ENCODE data around the gene DUSP1. TPM values are rescaled to one million over a fixed set of nuclear protein-coding genes. Genes with fewer than 3 reads are reported as not detected.
A peak's percentile ranks its signal among the peaks of the same experiment; 100 is the strongest.

DUSP1 gene
- total RNA-seq, 6 donors from 2014 or later = 568 to 1,492 (median 904) TPM

DNA sequence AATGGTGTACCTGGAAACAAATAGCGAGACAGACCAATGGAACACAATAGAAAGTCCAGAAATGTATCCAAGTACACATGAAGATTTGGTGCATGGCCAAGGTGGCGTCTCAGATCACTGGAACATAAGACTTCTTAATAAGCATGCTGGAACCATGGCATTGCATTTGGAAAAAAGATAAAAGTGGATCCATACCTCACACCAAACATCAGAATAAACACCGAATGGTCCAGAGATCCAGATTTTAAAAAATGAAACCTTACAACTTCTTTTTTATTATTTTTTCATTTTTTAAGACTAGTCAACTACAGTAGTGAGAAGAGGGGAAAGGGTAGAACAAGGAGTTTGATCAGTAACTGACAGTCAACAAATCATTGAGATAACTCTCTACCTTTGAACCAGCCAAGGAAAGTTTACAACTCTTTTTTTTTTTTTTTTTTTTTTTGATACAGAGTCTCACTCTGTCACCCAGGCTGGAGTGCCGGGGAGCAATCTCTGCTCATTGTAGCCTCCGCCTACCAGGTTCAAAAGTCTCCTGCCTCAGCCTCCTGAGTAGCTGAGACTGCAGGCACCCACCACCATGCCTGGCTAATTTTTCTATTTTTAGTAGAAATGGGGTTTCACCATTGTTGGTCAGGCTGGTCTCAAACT, 8.8 kb upstream of the DUSP1 start:
- peak overlapping the region in 1 of 4 donors; percentile 99 for H3K27ac ChIP-seq

DNA sequence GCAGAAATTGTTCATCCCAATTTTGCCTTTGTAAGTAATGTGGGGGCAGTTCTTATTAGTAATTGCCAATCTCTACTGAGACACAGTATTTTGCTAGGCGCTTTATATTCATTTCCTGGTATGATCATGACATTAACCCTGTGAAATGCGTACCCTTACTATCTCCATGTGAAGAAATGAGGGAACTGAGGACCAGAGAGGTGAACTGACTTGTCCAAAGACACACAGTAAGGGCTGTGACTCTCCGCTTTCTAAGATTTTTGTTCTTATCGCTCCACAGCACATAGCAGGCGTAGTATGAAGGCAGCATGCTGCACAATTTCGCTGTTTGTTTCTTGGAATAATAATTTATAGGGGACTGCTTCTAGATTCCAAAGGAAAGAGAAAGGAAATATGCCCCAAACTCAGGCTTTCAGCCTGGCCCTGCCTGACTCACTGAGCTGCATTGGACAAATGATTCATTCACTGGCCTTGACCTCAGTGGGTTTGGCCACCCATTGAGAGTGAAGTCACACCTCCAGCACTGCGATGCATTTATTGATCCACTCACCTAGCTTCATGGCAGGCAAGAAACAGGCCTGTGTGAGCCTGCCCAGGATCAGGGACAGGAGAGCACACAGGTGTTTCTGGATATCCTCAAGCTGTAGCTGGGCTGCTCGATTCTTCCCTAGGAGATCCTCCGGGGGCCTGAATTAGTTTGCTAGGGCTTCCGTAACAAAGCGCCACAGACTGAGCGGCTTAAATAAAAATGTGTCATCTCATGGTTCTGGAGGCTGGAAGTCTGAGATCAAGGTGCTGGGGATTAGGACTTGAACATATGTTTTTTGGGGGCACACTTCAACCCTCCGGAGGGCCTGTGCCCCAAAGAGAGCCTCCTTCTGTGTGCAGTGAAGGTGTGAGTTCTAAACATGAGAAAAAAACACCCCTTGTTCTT, 7.2 kb upstream of the DUSP1 start:
- Histone ChIP-seq H3K4me3 (no peak overlapping the region), H3K27ac (peak overlapping the region; percentile 99 to 100 (median 99)), H3K36me3 (no peaks in the 10 kb centered on the region), H3K27me3 (no peaks in the 10 kb centered on the region), H3K9me3 (no peaks in the 10 kb centered on the region), H3K4me1 (peaks cover 52 to 54% (median 53%) of the 10 kb centered on the region in 4 donors)
- ATAC-seq (ENCODE audit: low FRiP score in 2 of 2) (peak in 1 of 2 donors; percentile 76), DNase-seq (peak in 1 of 2 donors; percentile 56)
- WGBS, 2 donors = 84 to 87% methylated on average over 12 to 13 of the region's 13 CpGs
- TF ChIP-seq POLR2A (IDR thresholded peaks at IDR 0.05) (no peak), POLR2AphosphoS5 (IDR thresholded peaks at IDR 0.05) (peak; percentile 20 to 48)
- TF ChIP-seq, protein P1, sequence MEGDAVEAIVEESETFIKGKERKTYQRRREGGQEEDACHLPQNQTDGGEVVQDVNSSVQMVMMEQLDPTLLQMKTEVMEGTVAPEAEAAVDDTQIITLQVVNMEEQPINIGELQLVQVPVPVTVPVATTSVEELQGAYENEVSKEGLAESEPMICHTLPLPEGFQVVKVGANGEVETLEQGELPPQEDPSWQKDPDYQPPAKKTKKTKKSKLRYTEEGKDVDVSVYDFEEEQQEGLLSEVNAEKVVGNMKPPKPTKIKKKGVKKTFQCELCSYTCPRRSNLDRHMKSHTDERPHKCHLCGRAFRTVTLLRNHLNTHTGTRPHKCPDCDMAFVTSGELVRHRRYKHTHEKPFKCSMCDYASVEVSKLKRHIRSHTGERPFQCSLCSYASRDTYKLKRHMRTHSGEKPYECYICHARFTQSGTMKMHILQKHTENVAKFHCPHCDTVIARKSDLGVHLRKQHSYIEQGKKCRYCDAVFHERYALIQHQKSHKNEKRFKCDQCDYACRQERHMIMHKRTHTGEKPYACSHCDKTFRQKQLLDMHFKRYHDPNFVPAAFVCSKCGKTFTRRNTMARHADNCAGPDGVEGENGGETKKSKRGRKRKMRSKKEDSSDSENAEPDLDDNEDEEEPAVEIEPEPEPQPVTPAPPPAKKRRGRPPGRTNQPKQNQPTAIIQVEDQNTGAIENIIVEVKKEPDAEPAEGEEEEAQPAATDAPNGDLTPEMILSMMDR (IDR thresholded peaks at IDR 0.05) = no peak

More for the DNA sequence above, 8.8 kb upstream of the DUSP1 start:
- no peak overlapping the region for H3K4me3 ChIP-seq
- H3K36me3 ChIP-seq = no peaks in the 10 kb centered on the region
- no peaks in the 10 kb centered on the region for H3K9me3 ChIP-seq
- ATAC-seq (ENCODE audit: low FRiP score in 2 of 2) = no peak
- 93 to 97% methylated on average over 5 of the region's 5 CpGs for WGBS, 2 donors
- peaks cover 35 to 37% (median 36%) of the 10 kb centered on the region in 4 donors for H3K4me1 ChIP-seq
- TF ChIP-seq, protein P1 (IDR thresholded peaks at IDR 0.05) = no peak
- TF ChIP-seq POLR2A (IDR thresholded peaks at IDR 0.05) = no peak
- TF ChIP-seq EP300 (IDR thresholded peaks at IDR 0.05) = no peak
- TF ChIP-seq POLR2AphosphoS5 (IDR thresholded peaks at IDR 0.05) = no peak
- no peaks in the 10 kb centered on the region for H3K27me3 ChIP-seq
- DNase-seq = no peak

DNA sequence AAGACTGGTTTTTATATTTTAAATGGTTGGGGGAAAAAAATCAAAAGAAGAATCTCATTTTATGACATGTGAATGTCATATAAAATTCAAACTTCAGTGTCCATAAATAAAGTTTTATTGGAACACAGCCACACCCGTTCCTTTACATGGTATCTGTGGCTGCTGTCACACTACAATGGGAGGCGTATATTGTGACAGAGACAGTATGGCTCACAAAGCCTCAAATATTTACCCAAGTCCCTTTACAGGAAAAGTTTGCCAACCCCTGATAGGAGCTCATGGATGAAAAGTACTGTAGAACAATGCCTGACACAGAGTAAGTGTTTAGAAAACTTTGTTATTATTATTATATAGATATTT, 5.2 kb upstream of the DUSP1 start:
- TF ChIP-seq EP300 (IDR thresholded peaks at IDR 0.05) (peak in 2 of 4 donors; percentile 55 to 59), POLR2A (IDR thresholded peaks at IDR 0.05) (no peak), POLR2AphosphoS5 (IDR thresholded peaks at IDR 0.05) (peak; percentile 50 to 56)
- TF ChIP-seq, protein P1 (IDR thresholded peaks at IDR 0.05) = no peak
- Histone ChIP-seq H3K27ac (peak overlapping the region; percentile 99 to 100 (median 99)), H3K9me3 (no peaks in the 10 kb centered on the region), H3K4me1 (peaks cover 62 to 67% (median 64%) of the 10 kb centered on the region in 4 donors), H3K36me3 (no peaks in the 10 kb centered on the region), H3K4me3 (no peak overlapping the region), H3K27me3 (no peaks in the 10 kb centered on the region)
- DNase-seq (peak in 1 of 2 donors; percentile 22), ATAC-seq (ENCODE audit: low FRiP score in 2 of 2) (no peak)
- WGBS, 2 donors = 46 to 66% methylated on average over 2 of the region's 2 CpGs

DNA sequence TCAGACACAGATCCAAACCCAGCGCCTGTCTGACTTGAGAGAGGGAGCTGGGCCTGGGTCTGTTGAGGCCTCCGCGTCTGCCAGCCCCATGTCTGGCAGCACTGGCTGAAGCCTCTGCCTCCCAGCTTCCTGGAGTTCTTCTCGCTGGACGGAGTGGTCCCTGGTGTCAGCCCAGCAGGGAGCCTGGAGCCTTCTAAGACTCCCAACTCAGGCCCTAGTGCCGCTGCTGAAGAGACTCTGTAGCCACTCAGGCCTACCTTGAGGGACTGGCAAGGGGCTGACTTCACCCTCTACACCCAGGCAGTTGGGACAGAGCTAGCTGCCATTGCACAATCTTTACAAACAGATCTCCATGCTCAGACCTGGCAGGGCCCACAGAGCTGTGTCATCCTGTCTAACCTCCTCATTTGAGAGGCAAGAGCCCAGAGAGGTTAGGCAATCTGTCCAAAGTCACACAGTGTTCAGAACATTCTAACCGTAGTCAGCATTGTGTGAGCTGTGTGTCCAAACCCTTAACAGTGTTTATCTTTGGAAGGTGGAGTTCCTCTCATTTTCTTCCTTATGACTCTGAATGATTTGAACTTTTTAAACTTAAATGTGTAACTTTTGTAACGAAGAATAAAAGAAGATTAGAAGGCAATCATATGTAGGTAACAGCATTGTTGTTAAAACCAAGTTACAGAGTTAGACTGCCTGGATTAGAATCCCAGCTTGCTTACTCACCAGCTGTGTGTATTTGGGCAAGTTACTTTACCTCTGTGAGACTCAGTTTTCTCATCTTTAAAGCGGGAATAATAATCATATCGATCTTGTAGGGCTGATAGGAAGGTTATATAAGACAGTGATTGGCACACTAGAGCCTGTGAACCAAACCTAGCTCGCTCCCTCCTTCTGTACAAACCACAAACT, 4.6 kb upstream of the DUSP1 start:
- TF ChIP-seq, protein P1 (IDR thresholded peaks at IDR 0.05) = peak in 1 of 6 experiments; percentile 3
- TF ChIP-seq POLR2A (IDR thresholded peaks at IDR 0.05) (peak in 2 of 4 donors; percentile 64 to 88), POLR2AphosphoS5 (IDR thresholded peaks at IDR 0.05) (peak; percentile 95 to 100), EP300 (IDR thresholded peaks at IDR 0.05) (peak; percentile 94 to 99 (median 98))
- Histone ChIP-seq H3K4me1 (peaks cover 62 to 67% (median 64%) of the 10 kb centered on the region in 4 donors), H3K4me3 (no peak overlapping the region), H3K36me3 (no peaks in the 10 kb centered on the region), H3K9me3 (no peaks in the 10 kb centered on the region), H3K27me3 (no peaks in the 10 kb centered on the region), H3K27ac (peak overlapping the region; percentile 99 to 100 (median 99))
- DNase-seq (peak; percentile 55 to 98), ATAC-seq (ENCODE audit: low FRiP score in 2 of 2) (peak; percentile 30 to 75)
- WGBS, 2 donors = 65 to 77% methylated on average over 6 to 10 of the region's 11 CpGs

All from upper lobe of left lung (tissue), 6 donors.